Measurements from ENCODE around the gene CTXN2.

CTXN2 gene

GRCh38 chr15:48222627-48223026 is 31.2 kb downstream of the CTXN2 start:
- DNase-seq (ENCODE audit: low read depth): no peak

- DNase-seq (ENCODE audit: low read depth): no peak
Observed at GRCh38 chr15:48225771-48226170, 34.3 kb downstream of the CTXN2 start.

DNA sequence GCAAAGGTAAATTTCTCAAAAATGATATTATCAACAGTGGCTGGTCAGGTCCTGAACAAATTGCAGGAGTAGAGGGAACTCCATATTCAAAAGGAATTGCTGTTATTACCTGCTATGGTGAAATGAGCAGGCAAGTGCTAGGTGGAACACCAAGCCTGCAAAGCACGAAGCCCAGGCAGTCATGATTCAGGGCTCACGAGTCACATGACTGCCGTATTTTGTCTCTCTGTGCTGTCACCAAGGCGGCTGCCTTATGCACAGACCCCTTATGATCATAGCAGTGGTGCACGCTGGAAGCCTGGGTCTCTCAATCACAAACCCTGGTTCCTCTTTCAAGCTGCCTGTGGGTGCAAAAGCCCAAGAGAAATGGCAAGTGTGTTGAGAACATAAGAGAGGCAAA is 39.0 kb downstream of the CTXN2 start:
- no peak for DNase-seq (ENCODE audit: low read depth)

DNA sequence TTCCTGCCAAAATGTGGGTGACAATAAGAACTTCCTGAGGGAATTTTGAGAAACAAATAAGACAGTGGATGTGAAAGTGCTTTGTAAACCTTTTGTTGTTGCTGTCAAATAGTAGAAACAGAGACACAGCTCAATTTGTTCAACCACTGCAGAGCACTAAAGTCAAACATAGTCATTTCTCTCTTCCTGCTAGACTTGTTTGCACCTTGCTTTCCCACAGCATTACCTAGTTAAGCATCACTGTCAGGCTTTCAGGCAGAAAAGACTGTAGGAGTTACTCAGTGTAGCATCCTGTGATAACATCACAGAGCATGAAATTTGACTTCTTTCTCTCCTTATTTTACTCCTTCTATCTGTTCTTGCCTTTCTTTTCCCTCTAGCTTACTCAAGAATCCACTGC is 41.8 kb downstream of the CTXN2 start:
- no peak for DNase-seq (ENCODE audit: low read depth)

- DNase-seq (ENCODE audit: low read depth): no peak
Observed at GRCh38 chr15:48239334-48239733, 47.9 kb downstream of the CTXN2 start.

DNA sequence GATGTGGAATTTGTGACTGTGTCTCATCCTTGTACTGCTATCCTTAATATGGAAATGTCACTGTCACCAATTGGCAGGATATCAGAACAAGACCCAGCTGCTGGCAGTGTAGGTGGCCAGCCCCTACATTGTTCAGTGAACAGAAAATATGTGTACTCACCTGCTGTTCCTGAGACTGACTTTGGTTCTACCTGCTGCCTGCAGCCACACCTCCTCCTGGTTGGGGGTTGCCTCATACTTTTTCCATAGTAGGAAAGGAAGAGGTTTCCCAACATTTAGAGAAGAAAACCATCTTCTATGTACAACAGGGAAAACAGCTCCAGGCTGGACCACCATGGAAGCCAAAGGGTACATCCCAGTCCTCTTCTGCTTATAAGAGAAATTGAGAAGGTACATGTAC is 50.5 kb downstream of the CTXN2 start:
- DNase-seq (ENCODE audit: low read depth): no peak

GRCh38 chr15:48242535-48242934 is 51.1 kb downstream of the CTXN2 start:
- no peak for DNase-seq (ENCODE audit: low read depth)

- no peak for DNase-seq (ENCODE audit: low read depth)
Observed at GRCh38 chr15:48244921-48245320, 53.5 kb downstream of the CTXN2 start.

DNA sequence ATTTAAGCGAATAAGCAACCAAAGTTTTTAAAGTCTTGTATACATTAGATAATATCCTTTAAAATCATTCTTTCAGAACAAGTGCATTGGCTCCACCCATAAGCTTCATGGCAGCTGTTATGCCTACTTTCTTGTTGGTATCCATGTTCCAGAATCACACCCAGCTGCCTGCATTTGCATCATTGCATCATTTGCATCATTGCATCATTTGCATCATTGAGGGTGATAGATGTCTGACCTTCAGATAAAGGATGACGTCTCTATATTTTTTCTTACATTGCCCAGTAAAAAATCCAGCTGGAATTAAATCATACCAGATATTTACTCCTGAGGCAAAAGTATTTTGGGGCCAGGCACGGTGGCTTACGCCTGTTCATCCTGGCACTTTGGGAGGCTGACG is 56.9 kb downstream of the CTXN2 start:
- DNase-seq (ENCODE audit: low read depth): no peak

GRCh38 chr15:48250640-48251076 is 59.2 kb downstream of the CTXN2 start:
- no peak for DNase-seq (ENCODE audit: low read depth)

DNA sequence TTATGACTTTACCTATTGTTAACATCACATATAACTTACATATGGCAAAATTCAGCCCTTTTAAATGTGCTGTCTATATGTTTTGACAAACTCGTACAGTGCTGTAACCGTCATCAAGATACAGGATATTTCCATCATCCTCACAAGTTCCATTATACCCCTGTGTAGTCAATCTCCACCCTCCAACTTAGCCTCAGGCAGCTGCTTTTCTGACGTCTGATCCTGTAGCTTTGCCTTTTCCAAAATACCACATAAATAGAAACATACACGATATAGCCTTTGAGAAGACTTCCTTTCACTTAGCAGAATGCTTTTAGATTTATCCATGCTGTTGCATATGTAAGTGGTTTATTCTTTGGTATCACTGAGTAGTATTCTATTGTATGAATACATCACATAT is 61.7 kb downstream of the CTXN2 start:
- DNase-seq (ENCODE audit: low read depth): no peak
